KMS-11 (cell line): ENCODE results near the gene NUP58.

Source experiments
- H2AFZ ChIP-seq: fragments of 200-600 bp; sonication (generic); 2 replicates; pipeline ENCODE4 v1.6.1; 2016; ENCODE audit warnings: antibody characterized with exemption, mixed run types, low read depth
- H3K27ac ChIP-seq: fragments of 200-600 bp; sonication (generic); 2 replicates; pipeline ENCODE4 v1.6.1; 2016; ENCODE audit warnings: mild to moderate bottlenecking, mixed run types
- H3K27me3 ChIP-seq: fragments of 200-600 bp; sonication (generic); 2 replicates; pipeline ENCODE4 v1.6.1; 2017; ENCODE audit warnings: mild to moderate bottlenecking, low read depth, mixed run types, moderate library complexity; ENCODE audit not compliant: insufficient read depth
- H3K36me3 ChIP-seq: fragments of 200-600 bp; sonication (generic); 2 replicates; pipeline ENCODE4 v1.6.1; 2017; ENCODE audit warnings: mild to moderate bottlenecking, mixed run types; ENCODE audit not compliant: insufficient read depth
- H3K4me1 ChIP-seq: fragments of 200-600 bp; sonication (generic); 2 replicates; pipeline ENCODE4 v1.6.1; 2016; ENCODE audit warnings: mild to moderate bottlenecking, low read depth, mixed run types; ENCODE audit not compliant: poor library complexity, severe bottlenecking
- H3K4me2 ChIP-seq: fragments of 200-600 bp; sonication (generic); 2 replicates; pipeline ENCODE4 v1.7.0; 2016; ENCODE audit warnings: mild to moderate bottlenecking, mixed run types
- H3K4me3 ChIP-seq: fragments of 200-600 bp; sonication (generic); IDR thresholded peaks from 2 replicates; pipeline ENCODE4 v1.6.1; 2017; ENCODE audit warnings: low read depth, low read length, mixed read lengths; ENCODE audit not compliant: insufficient read depth
- H3K79me2 ChIP-seq: fragments of 200-600 bp; sonication (generic); 2 replicates; pipeline ENCODE4 v1.6.1; 2016; ENCODE audit warnings: low read depth, mixed run types; ENCODE audit not compliant: insufficient read depth
- H3K9ac ChIP-seq: fragments of 200-600 bp; sonication (generic); 2 replicates; pipeline ENCODE4 v1.6.1; 2016; ENCODE audit warnings: mild to moderate bottlenecking, mixed run types
- H4K20me1 ChIP-seq: fragments of 200-600 bp; sonication (generic); 2 replicates; pipeline ENCODE4 v1.6.1; 2016; ENCODE audit warnings: mild to moderate bottlenecking, mixed run types; ENCODE audit not compliant: insufficient read depth
- TF ChIP-seq, protein P1 (sequence below): fragments of 200-600 bp; sonication (generic); conservative IDR thresholded peaks from 2 replicates; pipeline ENCODE4 v1.6.1; 2017; ENCODE audit warnings: low read depth, mild to moderate bottlenecking, antibody characterized with exemption, low read length, moderate library complexity, mixed read lengths

The NUP58 gene

DNA sequence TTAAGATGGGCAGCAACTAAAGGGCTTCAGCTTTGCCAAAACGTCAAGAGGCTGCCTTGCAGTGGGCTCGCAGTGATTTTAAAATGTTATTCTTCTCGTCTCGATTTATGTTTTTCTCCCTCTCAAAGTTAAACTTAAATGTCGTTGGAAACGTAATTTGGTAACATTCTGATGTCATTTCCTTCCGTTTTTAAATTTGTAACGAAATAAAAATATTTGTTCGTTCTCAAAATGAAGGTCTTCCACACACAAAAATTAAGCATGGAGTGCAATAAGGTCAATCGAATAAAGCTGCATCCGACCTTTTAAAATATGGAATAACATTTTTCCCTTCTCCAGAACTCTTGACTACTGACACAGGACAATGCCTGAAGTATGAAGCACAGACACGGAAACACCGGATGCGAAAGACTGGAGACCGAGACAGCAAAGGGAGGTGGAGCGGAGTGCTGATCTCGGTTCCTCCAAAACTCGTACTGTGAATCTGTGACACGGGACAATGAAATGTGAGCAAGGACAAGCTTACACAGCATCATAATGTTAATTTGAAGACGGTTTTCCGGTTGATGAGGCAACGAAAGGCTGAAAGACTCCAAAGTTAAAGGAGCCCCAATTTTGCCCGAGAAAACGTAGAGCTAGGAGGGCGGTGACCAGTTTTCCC, 15.0 kb upstream of the NUP58 start:
- no peak overlapping the region for H3K4me3 ChIP-seq
- peaks cover 48% of the 10 kb centered on the region for H3K4me1 ChIP-seq
- no peaks in the 10 kb centered on the region for H4K20me1 ChIP-seq
- H3K36me3 ChIP-seq: no peaks in the 10 kb centered on the region
- peak overlapping the region; percentile 83 for H3K4me2 ChIP-seq
- peak overlapping the region; percentile 90 for H3K9ac ChIP-seq
- H3K27me3 ChIP-seq: no peaks in the 10 kb centered on the region
- peak overlapping the region; percentile 50; the same call in 1 of the 2 replicates for H2AFZ ChIP-seq
- peaks cover 26% of the 10 kb centered on the region for H3K79me2 ChIP-seq
- TF ChIP-seq, protein P1, sequence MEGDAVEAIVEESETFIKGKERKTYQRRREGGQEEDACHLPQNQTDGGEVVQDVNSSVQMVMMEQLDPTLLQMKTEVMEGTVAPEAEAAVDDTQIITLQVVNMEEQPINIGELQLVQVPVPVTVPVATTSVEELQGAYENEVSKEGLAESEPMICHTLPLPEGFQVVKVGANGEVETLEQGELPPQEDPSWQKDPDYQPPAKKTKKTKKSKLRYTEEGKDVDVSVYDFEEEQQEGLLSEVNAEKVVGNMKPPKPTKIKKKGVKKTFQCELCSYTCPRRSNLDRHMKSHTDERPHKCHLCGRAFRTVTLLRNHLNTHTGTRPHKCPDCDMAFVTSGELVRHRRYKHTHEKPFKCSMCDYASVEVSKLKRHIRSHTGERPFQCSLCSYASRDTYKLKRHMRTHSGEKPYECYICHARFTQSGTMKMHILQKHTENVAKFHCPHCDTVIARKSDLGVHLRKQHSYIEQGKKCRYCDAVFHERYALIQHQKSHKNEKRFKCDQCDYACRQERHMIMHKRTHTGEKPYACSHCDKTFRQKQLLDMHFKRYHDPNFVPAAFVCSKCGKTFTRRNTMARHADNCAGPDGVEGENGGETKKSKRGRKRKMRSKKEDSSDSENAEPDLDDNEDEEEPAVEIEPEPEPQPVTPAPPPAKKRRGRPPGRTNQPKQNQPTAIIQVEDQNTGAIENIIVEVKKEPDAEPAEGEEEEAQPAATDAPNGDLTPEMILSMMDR: no peak
- H3K27ac ChIP-seq: peak overlapping the region; percentile 94

DNA sequence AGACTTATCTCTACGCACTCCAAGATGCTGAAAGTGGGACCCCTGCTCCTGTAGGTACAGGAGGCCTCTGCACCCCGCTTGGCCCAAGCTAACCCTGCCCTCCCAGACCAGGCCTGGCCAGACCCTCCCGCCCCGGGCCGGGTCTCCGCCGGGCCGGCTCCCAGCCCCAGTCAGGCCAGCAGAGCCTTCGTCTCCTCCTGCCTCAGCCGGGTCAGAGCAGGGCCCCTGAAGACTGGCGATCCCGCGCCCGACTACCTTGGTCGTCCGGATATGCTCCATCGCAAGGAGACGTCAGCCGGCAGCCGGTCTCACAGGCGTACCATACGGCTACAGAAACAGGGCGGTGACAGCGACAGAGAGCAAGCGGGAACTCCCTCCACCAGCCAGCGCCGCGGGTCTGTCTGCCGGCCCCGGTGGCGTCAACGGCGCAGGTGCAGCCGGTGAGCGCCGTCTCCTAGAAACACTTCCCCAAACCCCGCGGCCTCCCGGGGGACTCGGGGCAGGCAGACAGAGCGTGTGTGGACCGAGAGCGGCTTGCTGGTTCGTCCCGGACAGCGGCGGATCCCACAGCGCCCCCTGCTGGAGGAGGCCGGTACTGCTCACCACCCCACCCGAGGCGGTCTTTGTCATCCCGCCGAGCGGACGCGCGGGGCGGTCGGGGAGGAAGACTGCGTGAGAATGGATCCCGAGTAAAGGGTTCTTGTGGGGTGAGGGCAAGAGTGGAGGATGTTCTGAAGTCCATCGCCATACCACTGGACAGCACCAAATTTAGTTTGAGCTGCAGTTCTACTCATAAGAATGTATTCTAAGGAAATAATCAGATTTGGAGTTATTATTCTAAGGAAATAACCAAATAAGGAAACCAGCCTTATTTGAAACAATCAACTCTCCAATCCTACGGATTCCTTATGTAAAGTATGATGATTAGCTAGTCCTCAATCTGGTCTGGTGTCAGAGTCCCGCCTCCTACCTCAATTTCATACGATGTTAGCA, 14.2 kb upstream of the NUP58 start, which contains the start of gene MTMR6:
MTMR6 (minus strand) TSS at position 520 of the 993 bp plus-strand sequence; CDS start at position 279, 241 bp downstream.
- Histone ChIP-seq H3K27ac (peak within 1 kb of the TSS; percentile 94), H3K4me3 (no peak within 1 kb of the TSS)

DNA sequence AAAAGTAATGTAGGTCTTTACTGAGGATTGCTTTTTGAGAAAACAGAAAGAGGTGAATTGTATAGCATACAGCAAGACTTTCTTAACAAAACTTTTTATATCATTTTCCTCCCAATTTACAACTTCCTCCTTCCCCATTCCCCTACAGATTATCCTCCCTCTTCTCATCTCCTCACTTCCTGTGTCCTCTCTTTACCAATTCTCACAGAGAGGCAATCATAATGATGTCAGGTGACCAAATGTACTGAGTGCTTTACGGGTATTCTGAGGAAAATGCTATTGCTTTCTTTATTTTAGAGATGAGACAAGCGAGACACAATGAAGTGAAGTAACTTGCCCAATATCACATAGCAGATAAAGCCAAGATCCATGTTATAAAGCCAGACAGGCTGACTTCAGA, 12.5 kb upstream of the NUP58 start:
- no peak overlapping the region for H3K4me2 ChIP-seq
- H3K36me3 ChIP-seq: no peaks in the 10 kb centered on the region
- H3K79me2 ChIP-seq: peaks cover 25% of the 10 kb centered on the region
- H3K27ac ChIP-seq: no peak overlapping the region
- TF ChIP-seq, protein P1: no peak
- H4K20me1 ChIP-seq: no peaks in the 10 kb centered on the region
- no peak overlapping the region for H2AFZ ChIP-seq
- no peak overlapping the region for H3K4me3 ChIP-seq
- no peaks in the 10 kb centered on the region for H3K27me3 ChIP-seq
- no peak overlapping the region for H3K9ac ChIP-seq
- peaks cover 42% of the 10 kb centered on the region for H3K4me1 ChIP-seq

More for the DNA sequence above, 14.2 kb upstream of the NUP58 start, which contains the start of gene MTMR6:
- TF ChIP-seq, protein P1: peak; percentile 90
- no peaks in the 10 kb centered on the region for H4K20me1 ChIP-seq
- no peaks in the 10 kb centered on the region for H3K36me3 ChIP-seq
- no peaks in the 10 kb centered on the region for H3K27me3 ChIP-seq
- H2AFZ ChIP-seq: peak within 1 kb of the TSS; percentile 50
- H3K4me1 ChIP-seq: peaks cover 48% of the 10 kb centered on the region
- peaks cover 26% of the 10 kb centered on the region for H3K79me2 ChIP-seq
- H3K9ac ChIP-seq: peak within 1 kb of the TSS; percentile 90
- peak within 1 kb of the TSS; percentile 83 for H3K4me2 ChIP-seq

DNA sequence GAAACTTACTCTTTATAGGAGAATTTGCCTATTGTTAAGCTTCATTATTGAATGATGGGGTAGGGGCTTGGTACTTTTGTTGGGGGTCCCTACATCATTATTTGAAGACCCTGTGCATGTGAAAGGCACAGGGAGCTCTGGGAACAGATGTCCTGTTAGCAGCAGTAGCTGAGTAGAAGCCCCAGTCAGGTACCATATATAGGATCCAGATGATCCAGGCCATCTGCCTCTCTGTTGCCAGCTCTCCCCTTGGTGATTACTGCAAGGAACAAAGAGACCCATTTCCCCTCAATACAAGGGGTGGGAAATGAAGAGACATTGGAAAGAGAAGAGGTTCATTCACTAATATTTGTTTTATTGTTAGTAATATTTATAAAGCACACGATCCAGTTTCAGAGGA, 9.7 kb upstream of the NUP58 start:
- no peak overlapping the region for H3K9ac ChIP-seq
- H2AFZ ChIP-seq: peak overlapping the region; percentile 48
- no peaks in the 10 kb centered on the region for H3K79me2 ChIP-seq
- H3K27me3 ChIP-seq: no peaks in the 10 kb centered on the region
- H4K20me1 ChIP-seq: no peaks in the 10 kb centered on the region
- H3K4me3 ChIP-seq: no peak overlapping the region
- no peaks in the 10 kb centered on the region for H3K36me3 ChIP-seq
- H3K4me1 ChIP-seq: peaks cover 25% of the 10 kb centered on the region
- H3K27ac ChIP-seq: peak overlapping the region; percentile 67
- peak overlapping the region; percentile 49 for H3K4me2 ChIP-seq
- TF ChIP-seq, protein P1: no peak
